UCSD-AML1 (cell line): ENCODE data around the gene PLA2G2E.
"Not testable (repeated sequence)": the region's sequence is repeated elsewhere in the genome, so short reads cannot be mapped to it uniquely, and the experiment has no call there.

Experiments used
- DNase-seq: peaks from one replicate; lab custom pipeline; 2025; ENCODE audit not compliant: unreplicated experiment; lab: John Stamatoyannopoulos, UW

Gene PLA2G2E

GRCh38 chr1:19932866-19933265 lies 9.4 kb upstream of the PLA2G2E start:
- DNase-seq = no peak

GRCh38 chr1:19927130-19927421 lies 3.7 kb upstream of the PLA2G2E start:
- DNase-seq = not testable (repeated sequence)

GRCh38 chr1:19926296-19927129 lies 3.1 kb upstream of the PLA2G2E start:
- DNase-seq = no peak

- no peak for DNase-seq
Measured at GRCh38 chr1:19925342-19926070, 2.1 kb upstream of the PLA2G2E start.

- DNase-seq = no peak
Measured at GRCh38 chr1:19923953-19924346, 533 bp upstream of the PLA2G2E start.

GRCh38 chr1:19922015-19922688 lies 1.3 kb downstream of the PLA2G2E start:
- no peak for DNase-seq

- DNase-seq = no peak
Measured at GRCh38 chr1:19921310-19921709, 2.1 kb downstream of the PLA2G2E start.

- DNase-seq = no peak
Measured at GRCh38 chr1:19920132-19920710, 3.2 kb downstream of the PLA2G2E start.

- peak; percentile 59 for DNase-seq
Measured at GRCh38 chr1:19918057-19918456, 5.4 kb downstream of the PLA2G2E start.

GRCh38 chr1:19910650-19911049 lies 12.8 kb downstream of the PLA2G2E start:
- no peak for DNase-seq

GRCh38 chr1:19909971-19910370 lies 13.4 kb downstream of the PLA2G2E start:
- DNase-seq = no peak

- DNase-seq = no peak
Measured at GRCh38 chr1:19909392-19909791, 14.0 kb downstream of the PLA2G2E start.

- DNase-seq = no peak
Measured at GRCh38 chr1:19907456-19907855, 16.0 kb downstream of the PLA2G2E start.

- no peak for DNase-seq
Measured at GRCh38 chr1:19903621-19904020, 19.8 kb downstream of the PLA2G2E start.

- no peak for DNase-seq
Measured at GRCh38 chr1:19901653-19902052, 21.8 kb downstream of the PLA2G2E start.

- DNase-seq = no peak
Measured at GRCh38 chr1:19894218-19894617, 29.2 kb downstream of the PLA2G2E start.

- DNase-seq = no peak
Measured at GRCh38 chr1:19893687-19894086, 29.7 kb downstream of the PLA2G2E start.

GRCh38 chr1:19892628-19893168 lies 30.7 kb downstream of the PLA2G2E start:
- no peak for DNase-seq

GRCh38 chr1:19892129-19892528 lies 31.3 kb downstream of the PLA2G2E start:
- DNase-seq = no peak

- DNase-seq = no peak
Measured at GRCh38 chr1:19889656-19890055, 33.8 kb downstream of the PLA2G2E start.

- DNase-seq = no peak
Measured at GRCh38 chr1:19888112-19888511, 35.3 kb downstream of the PLA2G2E start.
